ENCODE results near the gene LY6G6C.

DNA sequence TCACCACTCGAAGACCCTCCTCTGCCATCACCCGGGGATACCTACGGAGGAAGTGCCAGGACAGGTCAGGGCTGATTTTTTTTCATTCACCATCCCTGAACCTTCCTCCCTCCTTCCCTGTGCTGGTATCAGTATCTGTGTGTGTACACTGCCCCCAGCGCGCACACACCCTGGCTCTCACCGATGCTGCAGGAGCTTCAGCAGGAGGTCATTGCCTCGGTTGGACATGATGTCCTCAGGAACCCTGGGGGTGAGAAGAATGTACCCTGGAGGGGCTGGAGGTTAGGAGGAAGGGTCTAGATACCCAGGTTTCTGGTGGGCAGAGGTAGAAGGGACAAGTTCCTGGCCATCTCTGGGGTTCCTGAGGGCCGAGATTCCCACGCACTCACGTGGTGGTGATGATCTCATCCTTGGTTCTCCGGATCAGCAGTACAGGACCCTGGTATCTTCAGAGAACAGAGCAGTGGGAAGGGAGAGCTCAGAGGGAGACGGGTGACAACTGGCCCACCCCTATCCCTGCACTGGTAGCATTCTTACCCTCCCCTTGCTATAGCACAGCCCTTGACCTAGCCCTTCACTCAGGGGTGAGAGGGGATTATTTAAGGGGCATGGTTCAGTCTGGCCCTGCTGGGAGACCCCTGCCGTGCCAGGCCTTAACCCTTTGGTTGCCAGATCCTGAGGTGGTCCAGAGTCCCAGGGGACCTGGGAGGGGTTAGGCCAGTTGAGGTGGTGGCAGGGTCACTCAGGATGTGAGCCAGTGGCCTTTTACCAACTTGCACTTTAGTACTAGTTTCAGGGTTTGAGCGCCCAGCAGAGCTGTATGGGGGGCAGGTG lies 33.5 kb downstream of the LY6G6C start:
- TF ChIP-seq CTCF (IDR thresholded peaks at IDR 0.05; ENCODE audit: low read depth, low read length, poor library complexity, severe bottlenecking) (no peak), EZH2phosphoT487 (IDR thresholded peaks at IDR 0.05; ENCODE audit: borderline replicate concordance, low read length) (no peak)
